ENCODE measurements around the gene LOC128125822.

The LOC128125822 gene

GRCh38 chr6:63546236-63546635 is 26.0 kb upstream of the LOC128125822 start:
- CTCF ChIA-PET, result no interaction called here
- Histone ChIP-seq H3K27ac (ENCODE audit: low read depth, low read length) (no peak overlapping the region), H3K9ac (ENCODE audit: low read length) (no peak overlapping the region), H3K9me3 (ENCODE audit: control insufficient read depth in 1 of 2, insufficient read depth in 1 of 2, low read depth in 1 of 2, low read length in 2 of 2) (no peaks in the 10 kb centered on the region), H3K9me2 (ENCODE audit: insufficient read depth) (no peaks in the 10 kb centered on the region), H2AFZ (ENCODE audit: low read depth, low read length, poor library complexity, severe bottlenecking) (no peak overlapping the region), H3K27me3 (ENCODE audit: insufficient read depth, low read length) (no peaks in the 10 kb centered on the region), H3K4me1 (ENCODE audit: control insufficient read depth in 1 of 2, insufficient read depth in 2 of 2, low read length in 2 of 2) (peaks cover 0 to 5% of the 10 kb centered on the region in 2 experiments; a peak in 1 of 4 replicates), H4K20me1 (ENCODE audit: insufficient read depth) (no peaks in the 10 kb centered on the region), H3K36me3 (ENCODE audit: control insufficient read depth in 1 of 2, insufficient read depth in 2 of 2, low read length in 2 of 2) (no peaks in the 10 kb centered on the region), H3K79me2 (ENCODE audit: insufficient read depth, low read length) (no peaks in the 10 kb centered on the region), H3K4me2 (ENCODE audit: low read length) (no peak overlapping the region), H3K4me3 (replicated peaks in 1 of 2; ENCODE audit: low read depth in 1 of 2, low read length in 2 of 2) (no peak overlapping the region)
- ATAC-seq, result no peak
- POLR2A ChIA-PET, result no interaction called here
- DNase-seq (ENCODE audit: low read depth, low spot score), result no peak
- intact Hi-C loops (cut with micrococcal nuclease), result no loop called here
- no peak for TF ChIP-seq ZNF274 (IDR thresholded peaks at IDR 0.05; ENCODE audit: low read depth, low read length)
- no peak for TF ChIP-seq ELF1 (IDR thresholded peaks at IDR 0.05; ENCODE audit: borderline replicate concordance, low read depth)
- TF ChIP-seq EZH2 (IDR thresholded peaks at IDR 0.05), result no peak
- TF ChIP-seq SP1 (IDR thresholded peaks at IDR 0.05; ENCODE audit: low read depth), result no peak
- no peak for TF ChIP-seq YY1 (IDR thresholded peaks at IDR 0.05; ENCODE audit: extremely low read depth, insufficient replicate concordance, low read depth, low read length)
- no peak for TF ChIP-seq POLR2AphosphoS5 (IDR thresholded peaks at IDR 0.05; ENCODE audit: low read depth, low read length)
- no peak for TF ChIP-seq CEBPB (IDR thresholded peaks at IDR 0.05; ENCODE audit: low read depth)
- TF ChIP-seq MAX (IDR thresholded peaks at IDR 0.05), result no peak
- TF ChIP-seq CTCF (IDR thresholded peaks at IDR 0.05 in 2 of 3, conservative IDR thresholded peaks at IDR 0.05 in 1 of 3; ENCODE audit: borderline replicate concordance in 1 of 3, insufficient read depth in 1 of 3, low read depth in 2 of 3, low read length in 2 of 3), result no peak
- no peak for TF ChIP-seq EZH2phosphoT487 (IDR thresholded peaks at IDR 0.05; ENCODE audit: borderline replicate concordance)
- no peak for TF ChIP-seq JUND (IDR thresholded peaks at IDR 0.05)
- TF ChIP-seq SIN3A (IDR thresholded peaks at IDR 0.05; ENCODE audit: low read depth), result no peak
- no peak for TF ChIP-seq ATF3 (IDR thresholded peaks at IDR 0.05)
- no peak for TF ChIP-seq ZFX (IDR thresholded peaks at IDR 0.05)
- TF ChIP-seq ZBTB33 (IDR thresholded peaks at IDR 0.05; ENCODE audit: extremely low read depth, insufficient replicate concordance, low read length), result no peak
- no peak for TF ChIP-seq EGR1 (IDR thresholded peaks at IDR 0.05; ENCODE audit: low read depth)
- TF ChIP-seq REST (IDR thresholded peaks at IDR 0.05; ENCODE audit: low read depth), result no peak
- no TSS peak for BruUV-seq (replicated peaks)
- RAD21 ChIA-PET (ENCODE audit: low non-redundant PET in 1 of 2, low total read pairs in 2 of 2, uncharacterized antibody in 2 of 2, unreplicated experiment in 2 of 2), result no interaction called here

All from HCT116 (cell line).